ENCODE data around the gene P2RY14.
A peak's percentile ranks its signal among the peaks of the same experiment; 100 is the strongest.

The P2RY14 gene

GRCh38 chr3:151306168-151306810 lies 27.9 kb upstream of the P2RY14 start:
- Histone ChIP-seq H4K20me1 (ENCODE audit: insufficient read depth, low read length) (no peaks in the 10 kb centered on the region), H3K9me2 (replicated peaks; ENCODE audit: insufficient read depth, low read length) (no peaks in the 10 kb centered on the region), H3F3A (ENCODE audit: insufficient read depth, low read length) (no peaks in the 10 kb centered on the region), H3K27ac (ENCODE audit: low read length) (no peak overlapping the region), H3K9ac (ENCODE audit: low read length) (no peak overlapping the region), H3K27me3 (replicated peaks; ENCODE audit: insufficient read depth, low read length) (no peaks in the 10 kb centered on the region), H3K4me2 (ENCODE audit: low read depth, low read length) (no peak overlapping the region), H3K4me3 (ENCODE audit: low read length) (no peak overlapping the region), H3K79me2 (ENCODE audit: low read length) (no peaks in the 10 kb centered on the region), H3K4me1 (ENCODE audit: low read length) (peaks cover 11% of the 10 kb centered on the region), H3K36me3 (replicated peaks; ENCODE audit: insufficient read depth, low read length) (no peaks in the 10 kb centered on the region), H3K9me3 (replicated peaks; ENCODE audit: insufficient read depth, low read length) (no peaks in the 10 kb centered on the region), H2AFZ (ENCODE audit: low read length) (no peak overlapping the region)
- TF ChIP-seq EZH2phosphoT487 (IDR thresholded peaks at IDR 0.05; ENCODE audit: low read length) (no peak), CTCF (IDR thresholded peaks at IDR 0.05; ENCODE audit: low read length) (no peak), EZH2 (optimal IDR thresholded peaks at IDR 0.05; ENCODE audit: low read depth, low read length) (no peak)
- DNase-seq, result no peak

GRCh38 chr3:151305775-151306151 lies 27.4 kb upstream of the P2RY14 start:
- no peaks in the 10 kb centered on the region for H3K27me3 ChIP-seq (replicated peaks; ENCODE audit: insufficient read depth, low read length)
- H3K9me2 ChIP-seq (replicated peaks; ENCODE audit: insufficient read depth, low read length), result no peaks in the 10 kb centered on the region
- no peaks in the 10 kb centered on the region for H4K20me1 ChIP-seq (ENCODE audit: insufficient read depth, low read length)
- H3K4me3 ChIP-seq (ENCODE audit: low read length), result no peak overlapping the region
- no peak overlapping the region for H2AFZ ChIP-seq (ENCODE audit: low read length)
- H3K36me3 ChIP-seq (replicated peaks; ENCODE audit: insufficient read depth, low read length), result no peaks in the 10 kb centered on the region
- H3F3A ChIP-seq (ENCODE audit: insufficient read depth, low read length), result no peaks in the 10 kb centered on the region
- DNase-seq, result no peak
- no peak overlapping the region for H3K9ac ChIP-seq (ENCODE audit: low read length)
- no peaks in the 10 kb centered on the region for H3K9me3 ChIP-seq (replicated peaks; ENCODE audit: insufficient read depth, low read length)
- H3K27ac ChIP-seq (ENCODE audit: low read length), result no peak overlapping the region
- H3K4me1 ChIP-seq (ENCODE audit: low read length), result peaks cover 11% of the 10 kb centered on the region
- no peak for TF ChIP-seq CTCF (IDR thresholded peaks at IDR 0.05; ENCODE audit: low read length)
- no peak for TF ChIP-seq EZH2phosphoT487 (IDR thresholded peaks at IDR 0.05; ENCODE audit: low read length)
- no peak for TF ChIP-seq EZH2 (optimal IDR thresholded peaks at IDR 0.05; ENCODE audit: low read depth, low read length)
- 0 out of 2 replicates have a peak overlapping the region, but pooled peaks have one; percentile 2 for H3K4me2 ChIP-seq (ENCODE audit: low read depth, low read length)
- no peaks in the 10 kb centered on the region for H3K79me2 ChIP-seq (ENCODE audit: low read length)

- Histone ChIP-seq H3K4me1 (ENCODE audit: low read length) (peaks cover 11% of the 10 kb centered on the region), H3K27me3 (replicated peaks; ENCODE audit: insufficient read depth, low read length) (no peaks in the 10 kb centered on the region), H4K20me1 (ENCODE audit: insufficient read depth, low read length) (no peaks in the 10 kb centered on the region), H3K4me3 (ENCODE audit: low read length) (no peak overlapping the region), H3K9me2 (replicated peaks; ENCODE audit: insufficient read depth, low read length) (no peaks in the 10 kb centered on the region), H3K79me2 (ENCODE audit: low read length) (no peaks in the 10 kb centered on the region), H2AFZ (ENCODE audit: low read length) (no peak overlapping the region), H3K27ac (ENCODE audit: low read length) (no peak overlapping the region), H3K9ac (ENCODE audit: low read length) (no peak overlapping the region), H3F3A (ENCODE audit: insufficient read depth, low read length) (no peaks in the 10 kb centered on the region), H3K4me2 (ENCODE audit: low read depth, low read length) (peak overlapping the region; percentile 2; the same call in 1 of the 2 replicates), H3K9me3 (replicated peaks; ENCODE audit: insufficient read depth, low read length) (no peaks in the 10 kb centered on the region), H3K36me3 (replicated peaks; ENCODE audit: insufficient read depth, low read length) (no peaks in the 10 kb centered on the region)
- peak; percentile 33 for DNase-seq
- no peak for TF ChIP-seq EZH2phosphoT487 (IDR thresholded peaks at IDR 0.05; ENCODE audit: low read length)
- TF ChIP-seq EZH2 (optimal IDR thresholded peaks at IDR 0.05; ENCODE audit: low read depth, low read length), result no peak
- 0 out of 2 replicates have a peak, but pooled peaks have one; percentile 7 for TF ChIP-seq CTCF (IDR thresholded peaks at IDR 0.05; ENCODE audit: low read length)
Observed at GRCh38 chr3:151305060-151305774, 26.9 kb upstream of the P2RY14 start.
